Ovary (tissue), 3 donors: Measurements from ENCODE around the gene DAAM1.

Experiments
- EP300 ChIP-seq: sonication (generic); formaldehyde crosslinking; IDR thresholded peaks from one replicate; pipeline ENCODE4 v1.6.1; 2017; ENCODE audit warnings: antibody characterized with exemption
- TF ChIP-seq, protein P1 (sequence below), 3 donors: fragments of 450-650 bp in 2 of 3; fragments of 200-600 bp in 1 of 3; IDR thresholded peaks; one replicate each; pipeline versions ENCODE4 v1.5.1 to v1.8.0; 2016 to 2022; ENCODE audit warnings: antibody characterized with exemption in 3 of 3, mild to moderate bottlenecking in 1 of 3
- donor health status: DM: no; HTN: no; CAD: no.

DNA sequence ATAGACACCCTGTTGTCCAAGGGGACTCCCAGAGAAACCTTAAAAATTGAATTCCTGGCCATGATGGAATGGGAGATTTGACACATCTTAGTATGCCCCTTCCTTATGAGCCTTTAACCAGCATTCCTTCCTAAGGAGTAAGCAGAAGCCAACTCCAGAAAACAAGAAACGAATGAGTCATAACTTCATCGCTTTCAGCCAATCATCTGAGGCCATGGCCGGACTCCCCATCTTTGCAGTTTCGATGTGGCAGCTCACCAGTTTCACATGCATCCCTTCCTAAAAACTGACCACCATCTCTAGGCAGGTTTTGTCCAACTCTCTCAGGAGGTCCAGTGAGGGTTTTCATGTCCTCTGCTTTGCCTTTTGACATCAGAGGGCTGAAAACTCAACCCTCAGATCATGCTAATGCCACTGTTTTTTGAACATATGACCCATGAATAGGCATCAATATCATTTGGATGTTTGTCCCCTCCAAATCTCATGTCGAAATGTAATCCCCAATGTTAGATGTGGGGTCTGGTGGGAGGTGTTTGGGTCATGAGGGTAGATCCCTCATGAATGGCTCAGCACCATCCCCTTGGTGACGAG is 19.9 kb downstream of the DAAM1 start:
- no peak for TF ChIP-seq EP300
- TF ChIP-seq, protein P1, sequence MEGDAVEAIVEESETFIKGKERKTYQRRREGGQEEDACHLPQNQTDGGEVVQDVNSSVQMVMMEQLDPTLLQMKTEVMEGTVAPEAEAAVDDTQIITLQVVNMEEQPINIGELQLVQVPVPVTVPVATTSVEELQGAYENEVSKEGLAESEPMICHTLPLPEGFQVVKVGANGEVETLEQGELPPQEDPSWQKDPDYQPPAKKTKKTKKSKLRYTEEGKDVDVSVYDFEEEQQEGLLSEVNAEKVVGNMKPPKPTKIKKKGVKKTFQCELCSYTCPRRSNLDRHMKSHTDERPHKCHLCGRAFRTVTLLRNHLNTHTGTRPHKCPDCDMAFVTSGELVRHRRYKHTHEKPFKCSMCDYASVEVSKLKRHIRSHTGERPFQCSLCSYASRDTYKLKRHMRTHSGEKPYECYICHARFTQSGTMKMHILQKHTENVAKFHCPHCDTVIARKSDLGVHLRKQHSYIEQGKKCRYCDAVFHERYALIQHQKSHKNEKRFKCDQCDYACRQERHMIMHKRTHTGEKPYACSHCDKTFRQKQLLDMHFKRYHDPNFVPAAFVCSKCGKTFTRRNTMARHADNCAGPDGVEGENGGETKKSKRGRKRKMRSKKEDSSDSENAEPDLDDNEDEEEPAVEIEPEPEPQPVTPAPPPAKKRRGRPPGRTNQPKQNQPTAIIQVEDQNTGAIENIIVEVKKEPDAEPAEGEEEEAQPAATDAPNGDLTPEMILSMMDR (IDR thresholded peaks at IDR 0.05) = no peak
